ENCODE measurements around the gene CACNA1D. TPM values are rescaled to one million over a fixed set of nuclear protein-coding genes. Genes with fewer than 3 reads are reported as not detected.

The CACNA1D gene
- total RNA-seq, 1 donor from 2014 or later: 2.8 TPM

GRCh38 chr3:53552730-53553129, 58.3 kb downstream of the CACNA1D start:
- Mint-ChIP-seq H3K9me3 (peaks cover 4% of the 10 kb centered on the region), H3K27me3 (ENCODE audit: low read depth) (peaks cover 1% of the 10 kb centered on the region), H3K4me1 (peaks cover 15% of the 10 kb centered on the region), H3K27ac (no peak overlapping the region), H3K36me3 (no peaks in the 10 kb centered on the region), H3K4me3 (no peak overlapping the region)
- no peak for TF ChIP-seq CTCF (IDR thresholded peaks at IDR 0.05; ENCODE audit: unreplicated experiment)
- no peak for DNase-seq (ENCODE audit: low spot score in 2 of 2, unreplicated experiment in 2 of 2)

GRCh38 chr3:53553200-53553599, 58.8 kb downstream of the CACNA1D start:
- Mint-ChIP-seq H3K27ac (no peak overlapping the region), H3K4me3 (no peak overlapping the region), H3K27me3 (ENCODE audit: low read depth) (no peaks in the 10 kb centered on the region), H3K4me1 (peaks cover 15% of the 10 kb centered on the region), H3K9me3 (peaks cover 8% of the 10 kb centered on the region), H3K36me3 (no peaks in the 10 kb centered on the region)
- TF ChIP-seq CTCF (IDR thresholded peaks at IDR 0.05; ENCODE audit: unreplicated experiment): no peak
- no peak for DNase-seq (ENCODE audit: low spot score in 2 of 2, unreplicated experiment in 2 of 2)

DNA sequence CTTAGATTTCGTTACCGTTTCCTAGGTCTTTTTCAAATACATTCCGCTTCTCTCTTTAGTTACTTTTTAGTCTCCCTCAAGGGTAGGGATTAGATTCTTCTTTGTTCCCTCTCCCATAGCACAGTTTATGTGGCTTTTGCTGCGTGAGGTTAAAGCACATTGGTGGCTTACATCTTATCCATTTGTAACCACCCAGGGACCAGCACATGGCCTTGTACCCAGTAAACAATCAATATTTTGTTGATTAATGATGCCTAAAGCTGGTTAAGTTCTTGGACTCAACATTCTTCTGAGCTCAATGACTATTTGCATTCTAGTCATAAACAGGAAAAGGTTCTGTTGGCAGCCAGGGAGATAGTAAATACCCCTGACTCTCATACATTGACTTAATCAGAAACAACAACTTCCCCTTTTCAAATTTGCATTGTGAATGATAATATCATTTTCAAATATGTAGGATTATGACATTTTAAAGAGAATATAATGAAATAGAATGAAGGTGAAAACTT, 60.2 kb downstream of the CACNA1D start:
- no peak overlapping the region for H3K4me3 Mint-ChIP-seq
- H3K4me1 Mint-ChIP-seq: peaks cover 15% of the 10 kb centered on the region
- no peaks in the 10 kb centered on the region for H3K27me3 Mint-ChIP-seq (ENCODE audit: low read depth)
- no peak for DNase-seq (ENCODE audit: low spot score in 2 of 2, unreplicated experiment in 2 of 2)
- TF ChIP-seq CTCF (IDR thresholded peaks at IDR 0.05; ENCODE audit: unreplicated experiment): no peak
- peaks cover 4% of the 10 kb centered on the region for H3K36me3 Mint-ChIP-seq
- H3K27ac Mint-ChIP-seq: no peak overlapping the region
- peaks cover 22% of the 10 kb centered on the region for H3K9me3 Mint-ChIP-seq

DNA sequence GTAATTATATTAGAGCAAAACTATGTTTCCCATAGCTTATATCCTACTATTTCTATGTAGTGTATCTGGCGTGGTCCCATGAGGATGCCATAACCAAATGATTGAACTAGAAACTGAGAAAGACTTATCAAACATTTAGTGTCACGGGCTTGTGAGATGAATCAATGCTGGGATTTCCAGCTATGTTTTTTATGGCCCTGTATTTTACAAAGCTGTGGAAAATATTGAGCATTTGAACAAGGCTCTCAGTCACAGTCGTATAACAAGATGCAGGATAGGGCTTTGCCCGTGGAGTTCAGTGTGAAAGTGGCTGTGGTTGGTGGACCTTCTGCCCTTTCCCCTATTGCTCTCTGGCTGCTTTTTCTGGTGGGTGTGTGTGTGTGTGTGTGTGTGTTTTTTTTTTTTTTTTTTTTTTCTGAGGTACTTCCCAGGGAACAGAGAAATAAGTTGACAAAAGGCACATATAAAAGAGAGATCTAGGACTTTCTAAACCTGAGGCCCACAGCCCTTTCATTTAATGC, 60.7 kb downstream of the CACNA1D start:
- H3K27ac Mint-ChIP-seq: no peak overlapping the region
- peaks cover 15% of the 10 kb centered on the region for H3K4me1 Mint-ChIP-seq
- H3K36me3 Mint-ChIP-seq: peaks cover 4% of the 10 kb centered on the region
- DNase-seq (ENCODE audit: low spot score in 2 of 2, unreplicated experiment in 2 of 2): no peak
- no peak overlapping the region for H3K4me3 Mint-ChIP-seq
- H3K9me3 Mint-ChIP-seq: peaks cover 22% of the 10 kb centered on the region
- H3K27me3 Mint-ChIP-seq (ENCODE audit: low read depth): no peaks in the 10 kb centered on the region
- TF ChIP-seq CTCF (IDR thresholded peaks at IDR 0.05; ENCODE audit: unreplicated experiment): no peak

DNA sequence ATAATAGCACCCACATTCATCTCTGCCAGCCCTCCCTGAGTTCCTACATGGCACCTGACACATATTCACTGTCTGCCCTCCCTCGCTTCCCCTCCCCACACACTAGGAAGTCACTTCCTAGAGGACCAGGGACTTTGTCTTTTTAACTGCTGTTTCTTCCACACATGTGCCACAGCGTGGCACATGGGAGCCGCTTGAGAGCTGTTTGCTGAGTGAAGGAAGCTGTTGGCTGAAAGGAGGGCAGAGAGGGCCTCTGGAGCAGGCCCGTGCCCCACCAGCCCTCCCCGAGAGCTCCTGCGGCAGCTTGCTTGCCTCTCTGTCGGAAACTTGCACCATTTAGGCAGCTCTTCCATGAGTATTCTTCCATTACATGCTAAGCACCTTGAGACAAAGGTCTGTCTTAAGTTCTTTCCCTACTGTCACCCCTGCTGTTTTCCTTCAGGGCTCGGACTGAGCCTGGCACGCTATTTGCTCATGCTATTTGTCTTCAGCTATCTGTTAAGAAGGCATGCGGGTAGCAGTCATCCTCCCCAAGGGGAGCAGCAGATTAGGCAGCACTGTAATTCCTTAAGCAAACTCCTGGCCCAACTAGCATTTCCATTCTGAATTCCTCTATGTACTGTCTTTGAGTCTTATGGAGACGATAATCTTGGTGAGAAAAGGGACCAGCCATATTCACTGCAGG, 72.2 kb downstream of the CACNA1D start:
- Mint-ChIP-seq H3K27me3 (ENCODE audit: low read depth) (no peaks in the 10 kb centered on the region), H3K36me3 (no peaks in the 10 kb centered on the region), H3K4me3 (no peak overlapping the region), H3K4me1 (peaks cover 33% of the 10 kb centered on the region), H3K27ac (no peak overlapping the region), H3K9me3 (no peaks in the 10 kb centered on the region)
- TF ChIP-seq CTCF (IDR thresholded peaks at IDR 0.05; ENCODE audit: unreplicated experiment): no peak
- DNase-seq (ENCODE audit: low spot score in 2 of 2, unreplicated experiment in 2 of 2): no peak
